Loucy (cell line): Measurements from ENCODE around the gene CDK11A.
A peak's percentile ranks its signal among the peaks of the same experiment; 100 is the strongest.

Source experiments
- H2AFZ ChIP-seq: fragments of 200-600 bp; sonication (generic); 2 replicates; pipeline ENCODE4 v1.6.0; 2016; ENCODE audit warnings: antibody characterized with exemption, mild to moderate bottlenecking, low read length, moderate library complexity
- H3F3A ChIP-seq: fragments of 200-600 bp; 2 replicates; pipeline ENCODE4 v1.6.0; 2016; ENCODE audit warnings: antibody characterized with exemption, low read depth, mild to moderate bottlenecking
- H3K27me3 ChIP-seq: fragments of 200-600 bp; sonication (generic); 2 replicates; pipeline ENCODE4 v1.6.1; 2014; ENCODE audit warnings: low read length, mild to moderate bottlenecking; ENCODE audit not compliant: insufficient read depth, poor library complexity, severe bottlenecking
- H3K36me3 ChIP-seq: fragments of 200-600 bp; sonication (generic); 2 replicates; pipeline ENCODE4 v1.6.1; 2016; ENCODE audit warnings: low read length; ENCODE audit not compliant: insufficient read depth
- H3K4me1 ChIP-seq: fragments of 200-600 bp; sonication (generic); 2 replicates; pipeline ENCODE4 v1.5.1; 2014; ENCODE audit warnings: low read length, mild to moderate bottlenecking; ENCODE audit not compliant: insufficient read depth, poor library complexity, severe bottlenecking
- H3K4me2 ChIP-seq: fragments of 200-600 bp; sonication (generic); 2 replicates; pipeline ENCODE4 v1.6.0; 2014; ENCODE audit warnings: antibody characterized with exemption, low read length, low read depth, mild to moderate bottlenecking; ENCODE audit not compliant: poor library complexity, severe bottlenecking
- H3K4me3 ChIP-seq: fragments of 200-600 bp; sonication (generic); 2 replicates; pipeline ENCODE4 v1.5.1; 2014; ENCODE audit warnings: low read length, mild to moderate bottlenecking, mixed read lengths; ENCODE audit not compliant: poor library complexity, severe bottlenecking
- H3K79me2 ChIP-seq: fragments of 200-600 bp; sonication (generic); 2 replicates; pipeline ENCODE4 v1.6.1; 2014; ENCODE audit warnings: low read length; ENCODE audit not compliant: insufficient read depth
- H3K9ac ChIP-seq: fragments of 200-600 bp; sonication (generic); 2 replicates; pipeline ENCODE4 v1.6.0; 2014; ENCODE audit warnings: mild to moderate bottlenecking, low read depth, low read length, moderate library complexity; ENCODE audit not compliant: poor library complexity, severe bottlenecking
- H3K9me2 ChIP-seq: fragments of 200-600 bp; sonication (generic); replicated peaks from 2 replicates; pipeline ENCODE4 v1.6.1; 2016; ENCODE audit warnings: low read depth, low read length, mixed read lengths
- H3K9me3 ChIP-seq: fragments of 200-600 bp; sonication (generic); 2 replicates; pipeline ENCODE4 v1.6.1; 2014; ENCODE audit warnings: mild to moderate bottlenecking, antibody characterized with exemption, low read length, low read depth; ENCODE audit not compliant: insufficient read depth
- H4K20me1 ChIP-seq: fragments of 200-600 bp; sonication (generic); 2 replicates; pipeline ENCODE4 v1.6.0; 2014; ENCODE audit warnings: antibody characterized with exemption, low read length, mild to moderate bottlenecking; ENCODE audit not compliant: insufficient read depth, poor library complexity, severe bottlenecking
- EZH2phosphoT487 ChIP-seq: fragments of 200-600 bp; IDR thresholded peaks from 2 replicates; pipeline ENCODE4 v1.6.1; 2018; ENCODE audit warnings: antibody characterized with exemption, mild to moderate bottlenecking, moderate library complexity, borderline replicate concordance
- TF ChIP-seq, protein P1 (sequence below): fragments of 200-600 bp; sonication (generic); conservative IDR thresholded peaks from 2 replicates; pipeline ENCODE4 v1.5.1; 2014; ENCODE audit warnings: mild to moderate bottlenecking, antibody characterized with exemption, low read length

Gene CDK11A

DNA sequence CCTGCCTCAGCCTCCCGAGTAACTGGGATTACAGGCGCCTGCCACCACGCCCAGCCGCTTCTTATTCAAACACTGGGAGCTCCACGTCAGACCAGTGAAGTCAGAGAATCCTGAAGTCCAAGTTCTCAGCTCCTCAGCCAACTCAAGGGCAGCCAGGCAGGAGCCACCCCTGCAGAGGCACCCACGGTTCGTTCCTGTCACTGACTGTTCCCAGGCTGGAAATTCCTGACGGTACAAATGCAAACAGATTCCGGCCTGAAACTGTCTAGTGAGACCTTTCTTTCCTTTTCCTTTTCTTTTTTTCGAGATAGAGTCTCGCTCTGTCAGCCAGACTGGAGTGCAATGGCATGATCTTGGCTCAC, 43.3 kb downstream of the CDK11A start:
- Histone ChIP-seq H3K27me3 (no peaks in the 10 kb centered on the region), H3K4me2 (no peak overlapping the region), H3K9me3 (no peaks in the 10 kb centered on the region), H3K9me2 (no peaks in the 10 kb centered on the region), H3K4me1 (peaks cover 13% of the 10 kb centered on the region), H3K79me2 (peaks cover 44% of the 10 kb centered on the region; the same call in 1 of the 2 replicates), H3K36me3 (no peaks in the 10 kb centered on the region), H3K9ac (no peak overlapping the region), H3F3A (no peaks in the 10 kb centered on the region), H2AFZ (no peak overlapping the region), H4K20me1 (peaks cover 3% of the 10 kb centered on the region), H3K4me3 (no peak overlapping the region)
- TF ChIP-seq, protein P1, sequence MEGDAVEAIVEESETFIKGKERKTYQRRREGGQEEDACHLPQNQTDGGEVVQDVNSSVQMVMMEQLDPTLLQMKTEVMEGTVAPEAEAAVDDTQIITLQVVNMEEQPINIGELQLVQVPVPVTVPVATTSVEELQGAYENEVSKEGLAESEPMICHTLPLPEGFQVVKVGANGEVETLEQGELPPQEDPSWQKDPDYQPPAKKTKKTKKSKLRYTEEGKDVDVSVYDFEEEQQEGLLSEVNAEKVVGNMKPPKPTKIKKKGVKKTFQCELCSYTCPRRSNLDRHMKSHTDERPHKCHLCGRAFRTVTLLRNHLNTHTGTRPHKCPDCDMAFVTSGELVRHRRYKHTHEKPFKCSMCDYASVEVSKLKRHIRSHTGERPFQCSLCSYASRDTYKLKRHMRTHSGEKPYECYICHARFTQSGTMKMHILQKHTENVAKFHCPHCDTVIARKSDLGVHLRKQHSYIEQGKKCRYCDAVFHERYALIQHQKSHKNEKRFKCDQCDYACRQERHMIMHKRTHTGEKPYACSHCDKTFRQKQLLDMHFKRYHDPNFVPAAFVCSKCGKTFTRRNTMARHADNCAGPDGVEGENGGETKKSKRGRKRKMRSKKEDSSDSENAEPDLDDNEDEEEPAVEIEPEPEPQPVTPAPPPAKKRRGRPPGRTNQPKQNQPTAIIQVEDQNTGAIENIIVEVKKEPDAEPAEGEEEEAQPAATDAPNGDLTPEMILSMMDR, result no peak
- no peak for TF ChIP-seq EZH2phosphoT487

DNA sequence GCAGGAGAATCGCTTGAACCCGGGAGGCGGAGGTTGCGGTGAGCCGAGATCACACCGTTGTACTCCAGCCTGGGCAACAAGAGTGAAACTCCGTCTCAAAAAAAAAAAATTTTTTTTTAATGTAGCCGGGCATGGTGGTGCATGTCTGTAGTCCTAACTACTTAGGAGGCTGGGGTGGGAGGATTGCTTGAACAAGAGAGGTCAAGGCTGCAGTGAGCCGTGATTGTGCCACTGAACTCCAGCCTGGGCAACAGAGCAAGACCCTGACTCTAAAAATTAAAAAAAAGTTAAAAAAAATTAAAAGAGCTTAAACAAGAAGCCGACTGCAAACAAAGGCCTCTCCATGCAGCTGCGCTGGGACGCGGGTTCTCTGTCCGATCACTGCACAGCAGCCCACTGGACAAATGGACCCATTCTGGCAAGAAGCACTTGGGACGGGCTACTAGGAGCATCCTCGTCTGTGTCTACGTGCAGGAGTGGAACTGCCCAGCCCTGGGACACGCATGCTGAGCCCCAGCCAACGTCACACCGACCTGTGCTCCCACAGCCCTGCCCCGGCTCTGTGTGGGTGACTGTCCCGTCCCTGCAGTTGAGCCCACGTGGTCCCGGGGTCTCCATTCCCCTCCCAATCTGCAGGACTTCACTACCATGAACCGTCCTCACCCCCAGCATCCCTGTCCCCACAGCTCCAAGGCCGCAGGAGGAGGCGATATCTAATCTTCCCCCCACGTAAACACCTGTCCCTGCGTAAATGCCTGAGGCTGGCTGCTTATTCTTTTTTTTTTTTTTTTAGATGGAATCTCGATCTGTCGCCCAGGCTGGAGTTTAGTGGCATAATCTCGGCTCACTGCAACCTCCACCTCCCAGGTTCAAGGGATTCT, 43.9 kb downstream of the CDK11A start:
- Histone ChIP-seq H3K79me2 (peaks cover 40% of the 10 kb centered on the region; the same call in 1 of the 2 replicates), H3K4me2 (no peak overlapping the region), H3K9me3 (no peaks in the 10 kb centered on the region), H3F3A (no peaks in the 10 kb centered on the region), H3K36me3 (no peaks in the 10 kb centered on the region), H3K4me3 (no peak overlapping the region), H3K9ac (no peak overlapping the region), H3K4me1 (peaks cover 13% of the 10 kb centered on the region), H2AFZ (no peak overlapping the region), H3K9me2 (no peaks in the 10 kb centered on the region), H3K27me3 (no peaks in the 10 kb centered on the region), H4K20me1 (peaks cover 3% of the 10 kb centered on the region)
- no peak for TF ChIP-seq EZH2phosphoT487
- TF ChIP-seq, protein P1, result no peak

DNA sequence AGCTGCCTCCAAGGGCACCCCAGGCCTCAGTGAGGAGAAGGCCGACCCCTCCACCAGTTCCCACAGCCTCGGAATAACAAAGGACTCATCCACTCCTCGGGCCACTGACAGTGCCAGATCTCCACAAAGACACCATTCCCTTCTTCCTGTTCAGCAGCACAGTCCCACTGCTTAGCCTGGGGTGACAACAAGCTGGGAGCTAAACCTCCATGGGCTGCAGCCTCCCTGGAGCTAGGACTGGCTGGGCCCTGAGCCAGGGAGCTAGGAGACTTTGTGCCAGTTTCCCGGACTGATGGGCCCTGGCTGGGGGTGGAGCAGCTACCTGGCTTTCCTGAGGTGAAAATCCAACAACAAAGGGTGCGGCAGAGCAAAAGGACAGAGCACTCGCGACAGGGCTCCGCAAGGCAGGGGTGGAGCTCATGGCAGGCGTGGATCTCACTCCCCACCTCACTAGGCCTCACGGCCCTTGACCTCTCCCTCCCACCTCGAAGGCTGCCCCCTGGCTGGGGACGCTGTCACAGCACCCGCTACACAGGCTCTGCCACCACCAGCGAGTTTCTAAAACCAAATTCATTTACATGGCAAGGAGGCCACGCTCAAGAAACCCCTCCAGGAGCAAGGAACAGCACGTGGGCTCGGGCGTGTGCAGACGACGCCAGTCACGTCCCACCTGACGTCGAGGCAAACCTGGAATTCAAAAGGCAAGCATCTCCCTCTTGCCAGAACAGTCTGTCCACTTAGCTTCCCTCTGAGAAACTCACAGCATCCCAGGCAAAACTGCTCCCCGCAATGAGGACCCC, 45.4 kb downstream of the CDK11A start:
- Histone ChIP-seq H2AFZ (no peak overlapping the region), H3K9me2 (no peaks in the 10 kb centered on the region), H3K4me3 (peak overlapping the region; percentile 17), H3K9me3 (no peaks in the 10 kb centered on the region), H4K20me1 (no peaks in the 10 kb centered on the region), H3K79me2 (peaks cover 31% of the 10 kb centered on the region; the same call in 1 of the 2 replicates), H3K4me1 (peaks cover 13% of the 10 kb centered on the region), H3K4me2 (peak overlapping the region; percentile 65), H3K36me3 (no peaks in the 10 kb centered on the region), H3K9ac (peak overlapping the region; percentile 52), H3K27me3 (no peaks in the 10 kb centered on the region), H3F3A (no peaks in the 10 kb centered on the region)
- TF ChIP-seq, protein P1, result peak; percentile 46
- TF ChIP-seq EZH2phosphoT487, result no peak
